Amygdala (tissue), 56 donors: Measurements from ENCODE around the gene SLC25A26.

Experiments
- DNase-seq, 56 donors: peaks; one replicate each; lab custom pipeline; 2025; lab: John Stamatoyannopoulos, UW

The SLC25A26 gene

DNA sequence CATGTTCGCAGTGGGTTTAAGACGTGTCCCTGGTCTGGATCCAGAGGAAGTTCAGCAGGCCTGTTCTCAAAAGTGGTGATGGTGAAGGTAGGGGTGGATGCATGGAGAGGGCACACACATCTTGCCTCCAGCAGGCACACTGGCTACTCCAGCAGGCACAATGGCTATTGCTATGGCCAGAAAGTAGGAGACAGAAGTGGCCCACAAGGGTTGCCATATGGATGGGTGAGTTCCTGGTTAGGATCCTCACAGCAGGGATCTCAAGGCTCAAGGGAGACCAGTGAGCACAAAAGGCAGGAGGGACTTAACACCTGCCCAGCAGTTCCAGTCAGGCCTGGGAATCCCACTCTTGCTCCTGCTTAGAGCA is 172.1 kb downstream of the SLC25A26 start:
- DNase-seq = no peak

- no peak for DNase-seq
Measured at GRCh38 chr3:66393333-66394005, 172.7 kb downstream of the SLC25A26 start.

DNA sequence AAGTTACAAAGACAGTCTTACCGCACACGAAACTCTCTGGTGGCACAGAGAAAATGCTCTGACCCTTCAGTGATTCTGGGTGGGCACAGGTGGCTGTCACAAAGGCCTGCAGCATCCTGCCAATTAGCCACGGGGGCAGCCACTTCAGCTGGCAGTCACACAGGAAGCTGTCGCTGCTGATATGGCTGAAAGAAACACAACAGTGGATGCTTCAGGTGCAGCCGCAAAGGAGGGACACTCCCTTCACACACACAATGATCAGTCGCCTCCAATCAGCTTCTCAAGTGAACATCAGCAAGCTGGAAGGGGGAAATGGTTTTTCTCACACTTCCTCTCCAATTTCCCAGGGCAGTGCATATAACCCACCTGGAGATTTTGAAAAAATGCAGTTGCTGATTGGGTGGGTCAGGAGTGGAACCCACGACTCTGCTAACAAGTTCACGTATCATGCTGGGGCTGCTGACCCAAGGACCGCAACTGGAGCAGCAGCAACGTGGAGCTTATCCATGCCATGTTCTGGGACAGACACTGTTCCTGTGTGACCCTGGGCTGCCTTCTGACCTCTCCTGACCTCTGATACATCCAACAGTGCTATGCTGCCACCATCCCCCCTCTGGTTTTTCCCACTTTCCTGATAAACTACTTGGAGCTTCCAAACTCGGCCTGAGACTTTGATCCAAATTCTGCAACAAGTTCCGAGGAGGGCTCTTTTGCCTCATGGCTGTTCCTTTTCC is 173.4 kb downstream of the SLC25A26 start:
- DNase-seq = no peak

- peak in 8 of 56 donors; percentile 14 to 50 (median 24) for DNase-seq
Measured at GRCh38 chr3:66394753-66395249, 174.0 kb downstream of the SLC25A26 start.

GRCh38 chr3:66395635-66396034 is 174.8 kb downstream of the SLC25A26 start:
- DNase-seq = no peak

GRCh38 chr3:66396161-66396760 is 175.5 kb downstream of the SLC25A26 start:
- DNase-seq = no peak

DNA sequence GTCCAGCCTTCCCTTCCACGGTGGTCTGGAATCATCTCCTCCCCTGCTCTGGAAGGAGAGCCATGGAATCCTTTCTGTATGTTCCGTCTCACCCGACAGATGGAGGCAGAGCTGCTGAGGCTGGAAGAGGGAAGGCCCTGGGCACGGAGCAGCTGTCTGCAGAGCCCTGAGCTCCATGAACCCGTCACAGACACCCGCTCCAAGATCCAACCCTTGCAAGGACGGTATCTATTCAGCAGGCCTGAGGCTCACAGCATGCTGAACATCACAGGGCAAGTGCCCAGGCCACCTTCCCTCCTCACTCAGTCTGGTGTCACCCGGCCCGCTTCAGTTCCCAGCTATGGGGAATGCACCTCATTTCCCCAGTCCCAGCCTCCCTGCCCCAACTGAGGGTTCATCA is 176.1 kb downstream of the SLC25A26 start:
- DNase-seq = no peak

DNA sequence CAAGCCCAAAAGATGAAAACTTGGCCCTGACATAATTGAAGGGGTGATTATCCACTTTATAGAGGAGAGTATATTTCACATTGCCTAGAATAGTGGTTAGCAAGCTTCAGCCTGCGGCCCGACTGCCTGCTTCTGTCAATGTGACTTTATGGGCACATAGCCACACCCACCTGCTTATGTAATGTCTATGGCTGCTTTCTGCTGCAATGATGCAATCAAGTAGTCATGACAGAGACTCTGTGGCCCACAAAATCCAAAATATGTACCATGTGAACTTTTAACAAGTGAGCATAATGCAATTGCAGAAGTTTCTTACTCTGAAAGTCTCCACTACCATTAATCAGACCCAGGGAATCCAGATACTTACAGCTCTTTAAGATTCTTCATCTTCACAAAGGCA is 176.9 kb downstream of the SLC25A26 start:
- no peak for DNase-seq

DNA sequence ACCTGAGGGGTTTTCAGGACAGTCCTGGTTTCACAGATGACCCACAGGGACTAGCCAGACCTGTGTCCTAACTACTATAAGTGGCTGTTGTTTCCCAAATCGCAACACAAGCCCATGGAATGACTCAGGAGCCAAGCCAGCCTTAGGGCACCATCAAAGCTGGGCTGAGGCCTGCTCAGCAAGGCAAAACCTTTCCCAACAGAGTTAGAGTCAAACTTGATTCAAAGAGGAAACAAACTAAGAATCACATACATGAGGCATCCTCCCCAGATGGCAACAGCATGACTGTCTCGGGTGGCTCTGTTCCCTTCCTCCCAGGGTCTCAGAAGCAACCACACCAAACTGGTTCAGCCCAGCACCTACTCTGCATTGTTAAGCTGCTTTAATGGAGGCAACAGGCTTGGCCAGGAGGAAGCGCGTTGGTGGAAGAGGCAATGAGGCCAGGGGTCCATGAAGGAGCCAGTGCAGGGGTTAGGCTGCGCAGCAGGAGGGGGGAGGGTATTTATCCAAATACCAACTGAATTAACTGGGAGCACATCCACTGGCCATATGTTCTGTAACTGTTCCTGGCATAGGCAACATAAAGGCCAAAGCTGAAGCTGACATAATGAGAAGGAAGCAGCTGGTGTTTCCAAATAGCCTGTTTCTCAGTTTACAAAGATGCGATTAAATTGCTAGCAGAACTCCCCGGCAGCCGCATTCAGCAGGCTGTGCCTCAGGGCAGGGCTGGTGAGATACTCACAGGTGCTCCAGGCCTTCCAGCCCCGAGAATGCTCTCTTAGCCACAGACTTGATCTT is 177.6 kb downstream of the SLC25A26 start:
- DNase-seq = peak in 1 of 56 donors; percentile 29

GRCh38 chr3:66399529-66400232 is 178.9 kb downstream of the SLC25A26 start:
- DNase-seq = no peak

DNA sequence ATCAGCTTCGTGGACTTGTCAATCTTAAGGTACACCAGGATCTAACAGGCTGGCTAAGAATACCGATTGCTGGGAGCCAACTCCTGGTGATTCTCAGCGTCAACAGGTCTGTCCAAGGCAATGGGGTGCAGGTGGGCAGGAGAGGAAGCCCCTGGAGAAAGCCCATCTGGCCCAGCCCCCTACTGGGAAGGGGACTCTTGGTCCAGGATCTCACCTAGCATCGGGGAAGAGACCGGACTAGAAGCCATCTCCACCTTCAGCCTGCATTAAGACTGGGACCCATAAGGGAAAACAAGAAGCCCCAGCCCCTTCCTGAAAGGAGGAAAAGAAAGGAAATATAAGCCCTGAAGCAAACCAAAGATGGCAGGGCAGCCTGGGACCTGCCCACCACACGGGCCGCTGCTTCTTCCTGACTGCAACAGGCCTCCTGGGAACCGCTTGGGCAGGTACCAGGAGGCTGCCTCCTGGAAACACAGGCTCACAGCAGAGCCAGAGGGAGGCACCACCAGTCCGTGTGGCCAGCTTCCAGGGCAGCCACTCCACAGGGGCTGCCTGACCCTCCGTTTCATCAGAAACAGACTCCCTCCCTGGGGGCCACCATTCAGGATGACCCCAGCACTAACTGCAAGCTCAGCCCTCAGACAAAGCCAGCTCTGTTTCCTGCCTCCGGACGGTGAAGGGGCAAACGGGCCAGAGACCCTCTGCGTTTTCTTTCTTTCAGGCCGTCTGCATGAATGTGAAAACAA is 179.8 kb downstream of the SLC25A26 start:
- DNase-seq = peak in 12 of 56 donors; percentile 23 to 54 (median 38)

DNA sequence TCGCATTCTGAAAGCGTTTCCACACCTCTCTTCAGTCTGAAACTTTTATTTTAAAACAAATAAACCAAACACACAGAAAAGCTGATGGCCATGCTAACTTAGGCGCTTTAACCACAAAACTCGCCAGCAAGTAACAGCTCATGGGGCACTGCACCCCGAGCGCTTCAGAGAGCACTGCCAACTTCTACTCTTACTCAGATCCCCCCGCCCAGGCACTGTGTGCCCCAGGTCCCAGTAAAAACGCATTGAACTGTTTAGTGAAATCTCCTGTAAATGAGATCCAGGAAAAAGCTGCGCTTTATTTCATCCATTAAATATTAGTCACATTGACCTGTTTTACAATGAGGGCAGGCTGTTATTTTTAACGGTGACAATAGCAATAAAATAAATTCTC is 180.4 kb downstream of the SLC25A26 start:
- DNase-seq = no peak

DNA sequence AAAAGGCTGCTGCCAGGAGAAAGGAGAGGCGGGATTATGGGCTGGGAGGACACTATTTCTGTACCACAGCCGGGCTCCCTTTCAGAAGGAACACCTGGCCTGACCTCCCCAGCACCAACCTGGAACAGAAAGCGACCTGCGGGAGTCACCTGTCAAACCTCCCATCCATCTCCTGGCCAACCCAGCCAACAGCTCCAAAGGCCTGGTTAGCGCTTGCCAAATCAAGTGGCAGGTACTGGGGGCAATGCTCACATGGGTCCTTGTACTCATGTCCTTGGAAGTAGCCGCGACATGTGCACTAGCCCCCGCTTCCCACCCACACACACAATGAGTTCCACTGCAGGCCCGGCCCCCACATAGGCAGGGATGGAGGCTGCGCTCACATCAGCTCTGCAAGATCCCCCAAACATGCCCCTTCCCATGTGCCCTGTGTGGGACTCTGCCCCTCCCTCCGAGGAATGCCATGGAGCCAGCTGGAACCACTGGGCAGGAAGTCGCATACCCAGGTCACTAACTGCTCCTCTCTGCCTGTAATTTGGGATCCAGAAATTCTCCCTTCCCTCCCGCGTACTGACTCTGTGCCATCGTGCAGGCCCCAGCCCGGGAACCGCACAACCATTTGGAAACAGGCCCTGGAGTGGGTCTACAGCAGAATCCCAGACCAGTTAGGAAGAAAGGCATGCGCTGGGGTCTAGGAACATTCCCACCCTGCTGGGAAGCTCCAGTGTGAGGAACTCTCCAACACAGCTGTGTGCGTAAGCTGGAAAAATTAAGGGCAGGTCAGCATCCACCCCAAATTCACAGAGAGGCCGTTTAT is 181.1 kb downstream of the SLC25A26 start:
- DNase-seq = no peak

- DNase-seq = peak in 3 of 56 donors; percentile 18 to 22 (median 22)
Measured at GRCh38 chr3:66402596-66403290, 181.9 kb downstream of the SLC25A26 start.

GRCh38 chr3:66403323-66403990 is 182.7 kb downstream of the SLC25A26 start:
- DNase-seq = no peak

GRCh38 chr3:66404197-66404596 is 183.4 kb downstream of the SLC25A26 start:
- no peak for DNase-seq
